Activated CD8-positive, alpha-beta memory T cell treated with anti-CD3 and anti-CD28 coated beads for 48 hours (primary cell): ENCODE results near the gene DDRGK1.
A peak's percentile ranks its signal among the peaks of the same experiment; 100 is the strongest.
"Not testable (repeated sequence)": the region's sequence is repeated elsewhere in the genome, so short reads cannot be mapped to it uniquely, and the experiment has no call there.

ENCODE experiments used
- DNase-seq, 3 experiments: peaks; one replicate each; pipeline ENCODE4 v3.0.0-alpha.2; 2020; ENCODE audit warnings: low read depth in 2 of 3, low spot score in 2 of 3

Gene DDRGK1

DNA sequence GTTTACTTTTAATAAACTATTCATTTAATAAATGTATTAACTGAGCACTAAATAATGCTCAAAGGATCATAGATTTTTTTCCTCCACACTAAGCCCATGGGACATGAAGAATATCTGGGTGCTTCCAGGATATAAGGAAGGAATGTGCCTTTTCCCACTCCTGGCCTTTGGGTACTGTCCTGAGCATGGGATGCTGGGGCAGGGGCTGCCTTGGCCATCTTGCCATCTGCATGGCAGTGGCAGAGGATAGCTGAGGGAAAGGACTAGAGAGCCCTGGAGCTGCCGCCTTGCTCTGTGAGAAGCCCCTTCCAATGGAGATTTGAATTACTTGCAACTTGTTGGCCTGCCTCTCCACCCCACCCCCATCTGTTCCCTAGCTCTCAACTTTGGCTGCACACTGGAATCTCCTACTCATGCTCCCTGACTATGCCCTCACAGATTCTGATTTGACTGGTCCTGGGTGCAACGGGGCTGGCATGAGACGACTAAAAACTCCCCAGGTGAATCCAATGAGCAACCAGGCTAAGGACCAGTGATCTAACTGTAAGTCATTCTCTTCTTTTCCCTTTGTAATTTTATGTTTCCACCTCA, 15.6 kb downstream of the DDRGK1 start:
- no peak for DNase-seq

DNA sequence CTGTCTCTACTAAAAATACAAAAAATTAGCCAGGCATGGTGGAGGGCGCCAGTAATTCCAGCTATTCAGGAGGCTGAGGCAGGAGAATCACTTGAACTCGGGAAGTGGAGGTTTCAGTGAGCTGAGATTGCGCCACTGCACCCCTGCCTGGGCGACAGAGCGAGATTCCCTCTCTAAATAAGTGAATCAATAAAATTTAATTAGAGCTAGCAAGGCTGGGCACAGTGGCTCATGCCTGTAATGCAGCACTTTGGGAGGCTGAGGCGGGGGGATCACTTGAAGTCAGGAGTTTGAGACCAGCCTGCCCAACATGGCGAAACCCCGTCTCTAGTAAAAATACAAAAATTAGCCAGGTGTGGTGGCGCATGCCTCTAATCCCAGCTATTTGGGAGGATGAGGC, 16.6 kb downstream of the DDRGK1 start:
- not testable (repeated sequence) for DNase-seq

DNA sequence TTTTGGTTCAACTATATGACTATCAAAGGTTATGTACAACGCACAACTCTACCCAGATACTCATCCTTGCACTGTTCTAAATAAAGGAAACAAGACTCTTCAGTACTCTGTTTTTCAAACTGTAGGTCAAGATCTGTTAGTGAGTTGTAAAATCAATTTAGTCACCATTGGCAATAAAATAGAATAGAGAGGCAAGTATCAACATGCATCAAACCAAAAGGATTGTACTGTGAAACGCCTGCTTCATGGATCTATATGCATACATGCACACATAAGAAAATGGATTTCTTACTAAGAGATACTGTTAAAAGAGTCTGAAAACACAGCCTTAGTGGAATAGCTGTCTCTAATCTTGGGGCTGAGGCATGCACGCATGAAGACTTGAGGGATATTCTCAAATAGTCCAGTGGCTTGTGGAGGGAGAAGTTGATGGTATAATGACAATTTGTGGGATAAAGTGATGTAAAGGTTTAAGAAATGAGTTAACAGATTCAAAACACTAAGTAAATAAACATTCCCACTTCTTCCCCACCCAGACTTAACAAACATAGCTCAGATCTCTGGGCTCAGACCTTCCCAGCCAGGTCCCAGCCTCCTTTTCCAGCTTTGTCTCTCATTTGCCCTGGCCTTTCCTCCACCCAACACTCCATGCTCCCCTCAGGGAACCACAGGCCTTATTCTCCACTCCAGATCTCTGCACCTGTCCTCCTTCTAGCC, 20.4 kb downstream of the DDRGK1 start:
- DNase-seq, result no peak

DNA sequence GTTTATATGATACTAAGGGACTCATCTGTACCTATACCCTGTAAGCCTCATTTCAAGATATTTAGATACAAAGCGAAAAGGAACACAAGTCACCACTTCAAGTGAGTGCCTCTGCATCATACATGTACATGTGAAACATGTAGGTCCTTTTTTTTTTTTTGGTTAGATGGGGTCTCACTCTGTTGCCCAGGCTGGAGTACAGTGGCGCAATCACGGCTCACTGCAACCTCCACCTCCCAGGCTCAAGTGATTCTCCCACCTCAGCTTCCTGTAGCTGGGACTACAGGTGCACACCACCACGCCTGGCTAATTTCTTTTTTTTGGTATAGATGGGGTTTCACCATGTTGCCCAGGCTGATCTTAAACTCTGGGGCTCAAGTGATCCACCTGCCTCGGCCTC, 22.1 kb downstream of the DDRGK1 start:
- not testable (repeated sequence) for DNase-seq

DNA sequence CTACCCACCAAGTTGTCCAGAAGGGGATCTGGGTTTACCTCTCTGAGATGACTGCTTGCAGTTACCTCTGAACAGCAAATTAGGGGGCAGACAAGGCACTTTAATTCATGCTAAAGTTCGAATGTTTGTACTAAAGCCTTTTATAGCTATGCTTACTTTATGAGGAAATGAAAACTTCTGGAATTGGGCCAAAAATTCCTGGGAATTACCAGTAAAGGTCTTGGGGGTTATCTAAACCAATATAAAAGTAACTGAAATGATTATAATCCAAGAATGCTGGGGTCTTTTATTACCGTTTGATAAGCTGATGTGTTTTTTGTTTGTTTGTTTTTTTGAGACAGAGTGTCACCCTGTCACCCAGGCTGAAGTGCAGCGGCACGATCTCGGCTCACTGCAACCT, 23.2 kb downstream of the DDRGK1 start:
- DNase-seq, result no peak

DNA sequence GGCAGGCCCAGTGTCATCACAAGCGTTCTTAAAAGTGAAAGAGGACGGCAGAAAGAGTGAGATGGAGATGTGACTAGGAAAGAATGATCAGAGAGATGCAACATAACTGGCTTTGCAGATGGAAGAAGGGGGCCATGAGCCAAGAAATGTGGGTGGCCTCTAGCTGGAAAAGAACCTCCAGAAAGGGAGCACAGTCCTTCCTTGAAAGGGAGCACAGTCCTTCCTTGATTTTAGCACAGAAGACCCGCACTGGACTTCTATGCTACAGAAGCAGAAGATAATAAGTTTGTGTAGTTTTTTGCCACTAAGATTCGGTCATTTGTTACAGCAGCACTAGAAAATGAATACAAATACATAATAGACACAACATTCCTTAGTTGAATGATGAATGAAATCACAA, 24.2 kb downstream of the DDRGK1 start:
- no peak for DNase-seq

DNA sequence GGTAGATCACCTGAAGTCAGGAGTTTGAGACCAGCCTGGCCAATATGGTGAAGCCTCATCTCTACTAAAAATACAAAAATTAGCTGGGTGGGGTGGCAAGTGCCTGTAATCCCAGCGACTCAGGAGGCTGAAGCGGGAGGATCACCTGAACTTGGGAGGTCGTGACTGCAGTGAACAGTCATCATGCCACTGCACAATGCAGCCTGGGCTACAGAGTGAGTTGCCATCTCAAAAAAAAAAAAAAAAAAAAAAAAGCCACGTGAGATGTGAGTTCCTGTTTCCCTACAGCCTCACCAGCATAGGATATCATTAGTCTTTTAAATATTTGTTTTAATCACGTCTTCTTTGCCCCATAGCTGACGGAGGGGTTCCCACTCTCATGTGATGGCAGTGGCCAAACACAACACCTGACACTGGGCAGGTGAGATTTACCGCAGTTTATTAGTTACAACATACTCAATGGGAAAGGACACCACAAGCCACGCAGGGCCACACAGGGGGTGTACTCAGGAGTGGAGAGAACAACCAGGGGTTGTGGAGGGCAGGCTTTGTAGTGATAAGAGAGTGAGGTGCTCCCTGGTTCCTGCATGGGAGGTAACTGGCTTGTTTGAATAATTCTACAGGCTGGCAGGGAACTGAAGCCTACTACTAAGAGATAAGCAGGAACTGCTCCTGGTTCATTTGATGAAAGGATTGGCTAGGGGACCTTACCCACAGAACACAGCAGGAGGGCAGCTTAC, 26.6 kb downstream of the DDRGK1 start:
- DNase-seq, result no peak

DNA sequence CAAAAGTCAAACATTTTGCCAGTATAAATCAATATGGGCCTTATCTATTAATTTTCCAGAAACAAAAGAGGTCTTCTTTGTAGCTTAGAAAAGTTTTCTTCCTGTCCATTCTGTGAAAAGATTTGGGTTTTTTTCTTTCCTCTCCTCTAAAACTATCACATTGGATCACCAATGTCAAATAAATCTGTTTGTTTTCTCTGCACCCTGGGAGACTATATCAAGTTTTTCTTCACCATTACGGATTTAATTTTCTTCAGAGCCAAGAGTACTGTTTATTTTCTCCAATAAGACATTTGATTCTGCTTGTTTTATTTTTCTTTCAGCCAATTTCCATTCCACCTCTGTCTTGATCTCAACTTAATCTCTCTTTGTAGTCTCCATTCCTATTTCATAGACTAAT, 29.2 kb downstream of the DDRGK1 start:
- DNase-seq, result no peak

DNA sequence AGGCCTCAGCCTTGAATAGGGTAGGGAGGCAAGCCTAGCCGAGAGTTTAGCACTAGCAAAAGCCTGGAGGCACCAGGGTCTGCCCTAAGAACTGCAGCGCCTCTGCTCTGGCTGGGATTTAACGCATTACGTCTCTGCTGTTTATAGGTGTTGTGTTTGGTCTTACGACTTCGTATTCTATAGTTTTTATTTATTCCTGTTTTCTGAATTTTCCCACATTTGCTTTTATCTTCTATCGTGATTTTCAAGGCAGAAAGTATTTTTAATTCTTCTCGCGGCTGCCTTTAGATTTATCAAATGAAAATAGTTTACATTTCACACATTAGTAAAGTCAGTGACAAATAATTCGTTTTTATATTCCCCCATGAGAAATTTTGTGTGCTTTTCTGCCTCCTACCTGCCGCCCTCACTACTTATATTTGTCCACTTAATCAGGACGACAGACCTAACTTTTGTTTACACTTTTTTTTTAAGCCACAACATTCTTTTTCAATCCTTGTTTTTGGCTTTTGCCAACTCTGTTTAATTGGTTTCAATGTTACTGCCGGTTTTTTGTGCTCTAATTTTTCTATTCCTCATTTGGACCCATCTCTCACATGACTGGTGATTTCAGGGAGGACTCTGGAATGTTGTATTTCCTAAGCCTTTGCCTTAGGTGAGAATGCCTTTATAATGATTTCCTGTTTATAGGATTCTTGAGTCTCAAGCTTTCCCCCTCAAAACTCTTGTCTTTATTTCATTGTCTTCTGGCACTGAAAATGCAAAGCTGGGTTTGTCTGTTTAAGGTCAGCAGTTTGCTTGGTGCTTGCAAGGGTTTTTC, 29.8 kb downstream of the DDRGK1 start:
- no peak for DNase-seq

DNA sequence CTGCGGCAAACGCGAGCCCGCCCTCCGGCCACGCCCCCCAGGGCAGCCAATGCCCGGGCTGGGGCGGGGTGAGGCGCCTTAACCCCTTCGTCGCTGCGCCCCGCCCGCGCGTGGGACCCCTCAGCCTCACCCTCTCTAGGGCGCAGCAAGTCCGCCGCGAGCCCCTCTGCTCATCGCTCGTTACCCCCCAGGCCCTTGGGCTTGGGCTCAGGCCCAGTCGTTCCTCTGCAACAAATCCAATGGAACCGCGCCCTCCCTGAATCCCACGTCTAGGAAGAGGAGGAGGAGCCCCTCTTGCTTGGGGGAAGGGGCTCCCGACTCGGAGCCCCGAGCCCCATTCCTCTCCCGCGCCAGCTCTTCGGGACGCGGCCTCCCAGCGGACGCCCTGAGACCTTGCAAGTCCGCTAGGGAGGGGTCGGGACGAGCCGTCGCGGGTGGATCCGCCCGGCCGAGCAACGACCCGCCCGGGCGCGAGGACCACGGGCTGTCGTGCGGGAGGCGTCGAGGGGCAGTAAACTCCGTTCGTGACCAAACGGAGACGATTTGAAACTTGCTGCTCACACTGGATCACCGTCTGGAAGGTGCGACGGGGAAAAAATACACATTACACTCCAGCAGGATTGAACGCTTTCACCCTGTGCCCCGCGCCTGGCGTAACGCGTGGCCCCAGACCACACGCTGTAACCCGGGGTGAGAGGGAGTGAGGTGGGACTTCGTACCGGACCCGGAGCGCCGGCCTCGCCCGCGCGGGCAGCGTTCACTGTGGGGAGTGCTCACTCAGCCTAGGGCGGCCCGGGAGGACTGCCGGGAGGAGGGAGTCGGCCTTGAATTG, 30.7 kb downstream of the DDRGK1 start:
- peak; percentile 70 to 80 (median 74) for DNase-seq

DNA sequence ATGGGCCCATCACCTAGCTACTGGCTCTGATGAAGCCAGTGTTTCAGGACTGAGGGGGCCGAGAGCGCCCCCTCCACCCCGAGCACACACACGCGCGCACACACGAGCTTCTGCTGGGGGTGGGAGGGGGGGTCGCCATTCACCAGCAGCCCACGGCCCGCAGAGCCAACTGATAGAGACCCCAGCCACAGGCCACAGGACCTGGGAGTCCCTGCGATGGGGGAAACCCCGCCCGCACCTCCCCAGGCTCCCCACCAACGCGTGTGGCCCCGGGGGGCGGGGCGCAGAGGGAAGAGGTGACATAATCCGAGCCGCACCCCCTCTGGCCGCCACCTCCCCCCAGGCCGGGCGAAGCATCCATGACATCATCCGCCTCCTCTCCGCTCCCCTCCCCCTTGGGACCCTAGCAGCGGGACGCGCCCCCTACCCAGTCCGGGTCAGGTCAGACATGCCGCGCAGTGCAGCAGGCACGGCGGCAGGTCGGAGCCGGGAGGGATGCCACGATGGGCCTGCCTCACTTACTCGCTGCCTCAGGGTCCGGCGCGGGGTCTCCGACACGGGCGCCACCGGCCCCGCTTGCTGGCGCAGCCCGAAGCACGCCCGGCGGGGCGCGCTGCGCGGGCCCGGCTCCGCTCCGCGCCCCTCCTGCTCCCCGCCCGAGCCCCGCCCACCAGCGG, 31.4 kb downstream of the DDRGK1 start, which contains the start of gene LZTS3:
Gene LZTS3, minus strand, starts transcription at position 617 of the 677 bp plus-strand sequence. CDS start 6,386 bp downstream, outside the sequence.
- DNase-seq, result peak; percentile 33 to 61 (median 48)

DNA sequence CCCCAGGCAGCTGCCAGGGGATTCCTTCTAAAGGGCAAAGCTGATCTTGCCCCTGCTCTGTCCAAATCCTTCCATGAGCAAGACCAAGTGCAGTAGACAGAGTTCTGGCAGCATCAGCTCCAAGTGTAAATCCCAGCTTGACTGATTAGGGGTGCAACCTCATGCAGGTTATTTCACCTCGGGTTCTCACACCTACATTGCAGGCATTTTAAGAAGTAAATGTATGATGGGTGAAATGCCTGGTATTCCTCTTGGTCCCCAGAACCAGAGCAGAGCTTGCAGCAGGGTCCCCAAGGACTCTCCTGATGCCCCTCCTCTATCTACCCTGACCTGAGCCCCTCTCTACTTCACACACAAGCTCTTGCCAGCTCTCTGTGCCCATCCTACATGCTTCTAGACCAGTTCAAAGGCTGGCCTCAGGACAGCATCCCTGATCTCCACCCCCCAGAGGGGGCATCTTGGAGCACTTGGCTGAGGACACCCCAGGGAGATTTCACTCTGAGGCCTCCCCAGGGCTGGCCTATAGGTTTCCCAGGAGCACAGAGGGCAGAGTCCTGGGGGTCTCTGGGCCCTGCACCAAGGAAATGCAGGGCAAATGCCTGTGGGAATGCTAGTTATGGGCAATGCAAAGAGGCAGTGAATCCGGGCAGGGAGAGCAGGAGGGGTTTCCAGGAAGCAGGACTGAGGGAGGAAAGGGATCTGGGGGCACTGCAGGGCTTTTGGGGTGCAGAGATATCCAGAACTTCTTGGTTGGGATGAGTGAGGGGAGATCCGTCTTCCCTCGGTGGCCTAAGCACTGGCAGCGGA, 32.2 kb downstream of the DDRGK1 start:
- no peak for DNase-seq

DNA sequence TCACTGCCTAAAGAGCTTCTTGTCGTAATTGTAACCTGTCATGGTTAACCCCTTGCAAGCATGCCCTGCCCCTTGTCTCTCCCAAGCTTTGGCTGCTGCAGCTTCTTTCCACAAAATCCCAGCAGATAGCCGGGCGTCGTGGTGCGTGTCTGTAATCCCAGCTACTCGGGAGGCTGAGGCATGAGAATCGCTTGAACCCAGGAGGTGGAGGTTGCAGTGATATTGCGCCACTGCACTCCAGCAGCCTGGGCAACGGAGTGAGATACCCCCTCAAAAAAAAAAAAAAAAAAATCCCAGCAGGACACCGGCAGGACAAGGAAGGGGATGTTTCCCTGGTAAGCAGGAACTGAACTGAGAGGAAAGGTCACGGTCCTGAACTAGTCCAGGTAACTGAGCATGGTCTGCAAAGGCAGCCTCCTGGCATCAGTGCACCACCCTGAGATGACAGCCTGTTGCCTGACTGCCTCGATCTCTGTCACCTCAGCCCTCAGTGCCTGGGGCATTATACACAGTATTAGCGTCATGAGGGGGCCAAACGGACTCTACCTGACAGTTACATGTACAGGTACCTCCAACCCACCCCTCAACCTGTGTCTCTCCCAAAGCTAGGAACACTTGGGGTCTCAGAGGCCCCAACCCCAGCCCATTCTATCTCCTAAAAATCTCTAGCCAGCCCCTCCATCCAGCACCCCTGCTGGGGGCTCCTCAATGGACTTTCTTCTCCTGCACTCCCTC, 32.9 kb downstream of the DDRGK1 start:
- DNase-seq, result no peak

DNA sequence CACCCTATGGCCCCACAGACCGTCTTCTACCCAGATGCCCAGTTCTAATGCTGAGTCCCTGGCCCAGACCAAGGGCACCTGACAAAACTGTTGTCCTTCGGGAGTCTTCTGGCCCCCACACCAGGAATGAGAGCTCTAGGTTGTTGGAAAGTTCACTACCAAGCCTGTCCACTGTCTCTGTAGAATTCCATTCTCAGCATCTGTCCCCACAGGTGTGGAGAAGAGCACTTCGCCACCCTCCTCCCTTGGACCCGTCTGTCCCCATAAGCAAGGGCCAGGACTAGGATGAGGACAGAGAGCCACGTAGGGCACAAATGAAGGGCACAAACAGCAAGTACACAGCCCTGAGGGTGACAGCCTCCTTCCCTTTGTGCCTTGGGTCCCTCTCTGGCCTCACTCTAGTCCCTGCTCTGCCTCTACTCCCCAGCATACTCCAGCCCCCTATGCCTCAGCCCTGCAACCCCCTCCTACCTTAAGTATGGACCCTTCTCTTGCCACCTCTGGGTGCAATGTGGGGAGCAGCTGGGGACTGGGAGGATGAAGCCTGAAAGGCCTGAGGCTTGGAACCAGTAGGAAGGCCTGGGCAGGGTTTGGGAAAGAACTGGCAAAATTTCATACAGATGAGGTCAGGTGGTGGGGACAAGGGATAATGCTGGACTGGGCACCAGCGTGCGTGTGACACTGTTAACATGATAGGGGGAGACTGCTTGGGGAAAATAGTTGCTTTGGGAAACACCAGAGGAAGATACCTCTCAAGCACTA, 35.5 kb downstream of the DDRGK1 start:
- no peak for DNase-seq

DNA sequence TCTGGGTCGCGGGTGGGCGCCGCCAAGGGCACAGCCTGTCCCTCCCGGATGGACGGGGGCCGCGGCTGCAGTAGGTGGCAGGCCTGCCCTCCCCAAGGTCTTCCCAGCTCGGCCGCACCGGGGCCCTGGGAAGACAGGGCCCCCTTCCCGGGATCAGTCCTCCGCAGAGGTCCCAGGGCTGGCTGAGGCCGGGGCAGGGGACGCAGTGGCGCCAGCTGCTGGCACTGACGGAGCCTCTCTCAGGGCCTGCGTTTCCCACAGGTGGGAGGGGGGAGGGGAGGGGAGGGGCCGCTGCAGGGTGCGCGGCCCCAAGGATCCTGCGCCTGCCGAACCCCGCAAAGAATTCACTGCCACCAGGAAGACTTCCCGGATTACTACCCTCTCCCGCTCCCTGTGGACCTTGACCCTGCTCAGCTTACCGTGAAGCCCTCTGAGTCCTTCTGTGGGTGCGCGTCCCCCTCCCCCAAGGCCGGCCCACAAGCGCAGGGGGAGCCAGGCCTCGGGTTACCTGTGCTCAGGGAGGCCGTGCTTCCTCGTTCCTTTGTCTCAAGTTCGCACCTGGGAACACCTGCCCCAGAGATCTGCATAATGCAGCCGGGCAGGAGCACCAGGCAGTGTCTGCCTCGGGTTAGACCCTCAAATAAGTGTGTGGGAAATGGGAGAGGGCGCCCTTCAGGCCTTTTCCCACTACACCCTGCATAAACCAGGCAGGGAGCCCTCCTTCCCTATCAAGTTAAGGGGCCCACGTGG, 36.2 kb downstream of the DDRGK1 start:
- DNase-seq, result no peak

DNA sequence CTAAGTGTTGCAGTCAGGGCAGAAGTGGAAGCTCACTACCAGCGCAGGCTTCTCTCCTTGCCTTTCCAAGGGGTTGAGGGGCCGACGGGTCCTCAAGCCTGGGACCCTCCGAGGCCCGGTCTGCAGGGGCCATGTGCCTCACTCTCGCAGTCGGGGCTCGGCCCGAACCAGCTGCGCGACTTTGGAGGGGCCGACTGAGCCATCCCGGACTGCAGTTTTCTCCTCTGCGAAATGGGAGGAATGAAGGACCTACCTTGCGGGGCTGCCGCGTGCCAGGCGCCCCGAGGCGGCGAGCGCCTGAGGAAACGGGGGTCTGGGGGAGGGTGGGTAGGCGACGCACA, 36.8 kb downstream of the DDRGK1 start:
- DNase-seq, result no peak

DNA sequence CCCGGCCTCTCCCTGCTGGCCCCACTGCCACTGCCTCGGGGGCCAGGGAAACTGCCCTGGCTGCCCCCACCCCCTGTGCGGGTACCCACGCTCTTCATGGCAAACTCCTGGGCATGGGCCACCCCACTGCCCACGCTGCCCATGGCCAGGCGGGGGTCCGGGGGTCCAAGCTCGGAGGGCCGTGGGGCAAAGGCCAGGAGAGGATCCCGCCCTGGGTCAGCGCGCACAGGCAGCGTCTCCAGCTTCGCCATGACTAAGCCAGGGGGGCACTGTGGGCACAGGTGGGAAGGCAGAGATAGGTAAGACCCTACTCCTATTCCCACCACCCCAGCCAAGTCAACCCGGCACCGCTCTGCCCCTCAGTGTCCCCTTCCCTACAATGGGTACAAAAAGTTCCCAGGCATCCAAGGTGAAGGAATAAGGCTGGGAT, 37.6 kb downstream of the DDRGK1 start:
- no peak for DNase-seq
